ENCODE data around the gene SPRR1B.
"Not testable (repeated sequence)": the region's sequence is repeated elsewhere in the genome, so short reads cannot be mapped to it uniquely, and the experiment has no call there.

SPRR1B gene

DNA sequence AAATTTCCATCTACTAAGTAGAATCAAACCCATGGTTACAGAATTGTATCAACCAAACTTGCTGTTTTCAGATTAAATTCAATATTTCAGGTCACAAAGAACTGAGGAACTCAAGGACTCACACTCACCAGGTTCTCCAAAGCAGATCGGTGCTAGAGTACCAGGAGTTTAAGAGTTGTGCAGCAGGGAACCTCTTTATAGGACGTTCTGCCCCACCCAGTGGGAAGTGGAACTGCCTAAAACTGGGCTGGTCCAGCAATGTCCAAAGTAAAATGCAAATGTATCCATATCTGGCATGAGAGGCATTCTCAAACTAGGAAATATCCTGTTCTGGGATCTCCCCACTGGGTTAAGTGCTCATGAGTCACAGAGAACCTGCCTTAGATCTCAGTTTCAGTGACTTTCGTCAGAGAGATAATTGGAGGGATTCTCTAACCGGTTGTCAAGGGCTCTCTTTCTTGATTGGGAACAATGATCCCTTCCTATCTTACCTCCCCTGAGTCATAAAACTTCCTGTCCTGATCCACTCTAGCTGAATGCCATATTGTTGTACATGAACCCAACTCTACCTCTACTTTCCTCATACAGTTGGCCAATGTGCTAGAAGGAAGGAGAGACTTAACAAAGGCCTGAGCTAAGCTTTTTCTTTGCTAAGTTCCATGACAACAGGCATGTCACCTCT lies 10.1 kb downstream of the SPRR1B start, which contains the start of gene SPRR2D:
Gene SPRR2D, minus strand, starts transcription at position 171 of the 682 bp plus-strand sequence. CDS start 774 bp downstream, outside the sequence.
- DNase-seq = no peak

- no peak for DNase-seq
These were observed 18.2 kb downstream of the SPRR1B start for GRCh38 chr1:153049211-153049610.

GRCh38 chr1:153056111-153056510 lies 25.1 kb downstream of the SPRR1B start:
- not testable (repeated sequence) for DNase-seq

DNA sequence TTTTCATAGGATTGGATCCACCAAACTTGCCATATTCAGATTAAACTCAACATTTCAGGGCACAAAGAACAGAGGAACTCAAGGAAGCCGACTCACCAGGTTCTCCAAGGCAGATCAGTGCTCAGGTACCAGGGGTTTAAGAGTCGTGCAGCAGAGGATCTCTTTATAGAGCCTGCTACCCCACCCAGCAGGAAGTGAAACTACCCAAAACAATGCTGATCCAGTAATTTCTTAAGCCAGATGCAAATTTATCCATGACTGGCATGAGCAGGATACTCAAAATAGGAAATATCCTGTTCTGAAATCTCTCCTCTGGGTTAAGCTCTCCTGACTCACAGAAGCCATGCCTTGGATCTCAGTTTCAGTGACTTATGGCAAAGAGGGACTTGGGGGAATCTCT lies 26.4 kb downstream of the SPRR1B start, which contains the start of gene SPRR2A:
Gene SPRR2A, minus strand, starts transcription at position 138 of the 400 bp plus-strand sequence. CDS start 777 bp downstream, outside the sequence.
- no peak for DNase-seq

- no peak for DNase-seq
These were observed 27.2 kb downstream of the SPRR1B start for GRCh38 chr1:153058154-153058553.

- DNase-seq = no peak
These were observed 28.1 kb downstream of the SPRR1B start for GRCh38 chr1:153058826-153059784.

GRCh38 chr1:153070243-153070642 lies 39.2 kb downstream of the SPRR1B start:
- no peak for DNase-seq

DNA sequence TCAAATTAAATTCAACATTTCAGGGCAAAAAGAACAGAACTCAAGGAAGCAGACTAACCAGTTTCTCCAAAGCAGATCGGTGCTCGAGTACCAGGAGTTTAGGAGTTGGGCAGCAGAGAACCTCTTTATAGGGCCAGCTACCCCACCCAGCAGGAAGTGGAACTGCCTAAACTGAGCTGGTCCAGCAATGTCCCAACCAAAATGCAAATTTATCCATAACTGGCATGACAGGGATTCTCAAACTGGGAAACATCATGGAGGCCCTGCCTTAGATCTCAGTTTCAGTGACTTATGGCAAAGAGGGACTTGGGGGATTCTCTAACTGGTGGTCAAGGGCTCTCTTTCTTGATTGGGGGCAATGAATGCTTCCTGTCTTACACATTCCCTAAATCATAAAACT lies 40.5 kb downstream of the SPRR1B start, which contains the start of gene SPRR2B:
Gene SPRR2B, minus strand, starts transcription at position 101 of the 400 bp plus-strand sequence. CDS start 772 bp downstream, outside the sequence.
- no peak for DNase-seq

- no peak for DNase-seq
These were observed 42.1 kb downstream of the SPRR1B start for GRCh38 chr1:153072806-153073726.

DNA sequence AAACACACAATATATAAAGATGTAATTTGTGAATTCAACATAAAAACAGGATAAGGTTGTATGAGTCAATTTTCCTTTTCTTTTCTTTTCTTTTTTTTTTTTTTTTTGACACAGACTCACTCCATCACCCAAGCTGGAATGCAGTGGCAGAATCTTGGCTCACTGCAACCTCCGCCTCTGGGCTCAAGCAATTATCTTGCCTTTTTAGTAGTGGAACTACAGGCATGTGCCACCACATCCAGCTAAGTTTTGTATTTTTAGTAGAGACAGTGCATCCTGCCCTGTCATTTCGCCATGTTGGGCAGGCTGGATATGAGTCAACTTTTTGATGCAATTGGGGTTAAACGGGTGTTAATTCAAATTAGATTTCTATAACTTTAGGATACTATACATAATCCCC lies 50.7 kb downstream of the SPRR1B start:
- DNase-seq = no peak
